HFFc6 (cell line): ENCODE results near the gene FKBP7. TPM values are rescaled to one million over a fixed set of nuclear protein-coding genes. Genes with fewer than 3 reads are reported as not detected.
A peak's percentile ranks its signal among the peaks of the same experiment; 100 is the strongest.

Experiments
- DNase-seq: peaks from one replicate; pipeline ENCODE4 v3.0.0-alpha.2; 2018
- H3K27ac Mint-ChIP-seq: 2 replicates; pipeline ENCODE4 v1.8.0; 2020; ENCODE audit warnings: mild to moderate bottlenecking, mixed read lengths
- H3K27me3 Mint-ChIP-seq: 2 replicates; pipeline ENCODE4 v1.8.0; 2021; ENCODE audit warnings: mild to moderate bottlenecking, moderate library complexity, mixed read lengths; ENCODE audit not compliant: insufficient read depth
- H3K36me3 Mint-ChIP-seq: 2 replicates; pipeline ENCODE4 v1.8.0; 2021; ENCODE audit warnings: low read depth, mixed read lengths
- H3K4me1 Mint-ChIP-seq: 2 replicates; pipeline ENCODE4 v1.8.0; 2020; ENCODE audit warnings: low read depth, mixed read lengths
- H3K4me3 Mint-ChIP-seq: 2 replicates; pipeline ENCODE4 v1.8.0; 2020; ENCODE audit warnings: mild to moderate bottlenecking, moderate library complexity, mixed read lengths
- H3K9me3 Mint-ChIP-seq: 2 replicates; pipeline ENCODE4 v1.8.0; 2020; ENCODE audit warnings: mild to moderate bottlenecking, mixed read lengths
- CTCF ChIP-seq: fragments of 200-600 bp; sonication (generic); IDR thresholded peaks from 2 replicates; pipeline ENCODE4 v1.5.0; 2021; ENCODE audit warnings: antibody characterized with exemption, mild to moderate bottlenecking
- total RNA-seq, 6 experiments: library from RNA; stranded (reverse); fragmentation: NEBNext Ultra II Directional; extraction: Animal tissue kit (Norgen Biotek cat#: 25700); gene quantifications; 2 replicates in 1 of 6; 3 replicates in 5 of 6; pipeline ENCODE4 v1.2.3, GENCODE V29; 2021

Gene FKBP7
- total RNA-seq, 6 experiments from 2014 or later, result 36.3 to 51.9 (median 43.7) TPM

- H3K9me3 Mint-ChIP-seq, result no peaks in the 10 kb centered on the region
- DNase-seq, result no peak
- H3K36me3 Mint-ChIP-seq, result no peaks in the 10 kb centered on the region
- H3K27ac Mint-ChIP-seq, result no peak overlapping the region
- no peak overlapping the region for H3K4me3 Mint-ChIP-seq
- no peak for TF ChIP-seq CTCF
- peaks cover 1% of the 10 kb centered on the region; the same call in 1 of the 2 replicates for H3K27me3 Mint-ChIP-seq
- H3K4me1 Mint-ChIP-seq, result peaks cover 32% of the 10 kb centered on the region
These were observed 60.5 kb downstream of the FKBP7 start for GRCh38 chr2:178417916-178418315.

- no peak for DNase-seq
- Mint-ChIP-seq H3K27me3 (peaks cover 1% of the 10 kb centered on the region; the same call in 1 of the 2 replicates), H3K36me3 (no peaks in the 10 kb centered on the region), H3K4me3 (no peak overlapping the region), H3K27ac (no peak overlapping the region), H3K4me1 (peaks cover 35% of the 10 kb centered on the region), H3K9me3 (no peaks in the 10 kb centered on the region)
- TF ChIP-seq CTCF, result no peak
These were observed 62.4 kb downstream of the FKBP7 start for GRCh38 chr2:178415979-178416378.

GRCh38 chr2:178414266-178415247, 63.8 kb downstream of the FKBP7 start:
- peak; percentile 94 for TF ChIP-seq CTCF
- DNase-seq, result peak; percentile 95
- peaks cover 35% of the 10 kb centered on the region for H3K4me1 Mint-ChIP-seq
- H3K27ac Mint-ChIP-seq, result peak overlapping the region; percentile 99
- no peaks in the 10 kb centered on the region for H3K9me3 Mint-ChIP-seq
- peak overlapping the region; percentile 96 for H3K4me3 Mint-ChIP-seq
- peaks cover 1% of the 10 kb centered on the region; the same call in 1 of the 2 replicates for H3K27me3 Mint-ChIP-seq
- no peaks in the 10 kb centered on the region for H3K36me3 Mint-ChIP-seq

Other genes starting within 250 kb of the FKBP7 start
- 10 to 100 TPM; 30.4 to 38.3 (median 33.7) TPM for gene PRKRA, start 27.4 kb downstream of the FKBP7 start, total RNA-seq
- 1 to 10 TPM in 1 of 6 experiments, under 1 TPM in 5; 0.43 to 1.0 (median 0.69) TPM for gene PJVK, start 27.2 kb downstream of the FKBP7 start, total RNA-seq
- 10 to 100 TPM; 31.4 to 36.6 (median 33.3) TPM for gene PLEKHA3, start 1.9 kb upstream of the FKBP7 start, total RNA-seq